Colon (tissue), 2 donors: ENCODE measurements around the gene TMEM131.

Source experiments
- FAIRE-seq: peaks from 2 replicates; lab custom pipeline; 2012; peaks lifted over from hg19 to GRCh38; lab: Jason Lieb, UNC
- donor health status: control.
- donor health status: control.

TMEM131 gene

GRCh38 chr2:97760480-97761049 is 235.2 kb downstream of the TMEM131 start:
- FAIRE-seq: no peak

DNA sequence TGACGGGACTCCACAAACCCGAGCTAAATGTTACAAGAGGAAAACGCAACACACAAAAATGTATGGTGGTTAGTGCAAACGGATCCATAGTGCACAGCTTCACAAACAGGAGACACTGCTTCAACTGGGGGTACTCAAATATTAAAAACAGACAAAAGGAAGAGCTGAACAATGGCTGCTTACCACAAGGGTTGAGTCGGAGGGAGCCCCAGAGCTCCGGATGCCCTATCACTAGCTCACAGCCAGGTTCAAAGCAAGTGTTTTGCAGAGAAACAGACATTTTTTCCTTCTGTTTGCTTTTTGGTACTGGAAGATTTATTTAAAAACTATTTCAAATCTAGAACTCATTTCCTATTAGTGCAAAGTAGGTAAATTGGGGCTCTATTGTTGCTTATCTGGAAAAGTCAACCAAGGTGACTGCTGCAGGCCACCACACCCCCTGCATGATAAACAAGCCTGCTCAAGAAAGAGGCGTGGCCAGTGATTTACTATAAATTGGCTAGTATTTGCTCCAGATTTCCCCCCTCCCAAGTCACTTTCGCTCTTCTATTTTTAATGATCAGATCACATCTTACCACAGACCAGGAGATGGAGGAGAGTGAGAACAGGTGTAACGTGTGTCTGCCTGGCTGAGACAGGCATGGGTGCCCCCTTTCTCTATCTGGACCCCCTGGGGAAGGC is 235.9 kb downstream of the TMEM131 start:
- FAIRE-seq: no peak

DNA sequence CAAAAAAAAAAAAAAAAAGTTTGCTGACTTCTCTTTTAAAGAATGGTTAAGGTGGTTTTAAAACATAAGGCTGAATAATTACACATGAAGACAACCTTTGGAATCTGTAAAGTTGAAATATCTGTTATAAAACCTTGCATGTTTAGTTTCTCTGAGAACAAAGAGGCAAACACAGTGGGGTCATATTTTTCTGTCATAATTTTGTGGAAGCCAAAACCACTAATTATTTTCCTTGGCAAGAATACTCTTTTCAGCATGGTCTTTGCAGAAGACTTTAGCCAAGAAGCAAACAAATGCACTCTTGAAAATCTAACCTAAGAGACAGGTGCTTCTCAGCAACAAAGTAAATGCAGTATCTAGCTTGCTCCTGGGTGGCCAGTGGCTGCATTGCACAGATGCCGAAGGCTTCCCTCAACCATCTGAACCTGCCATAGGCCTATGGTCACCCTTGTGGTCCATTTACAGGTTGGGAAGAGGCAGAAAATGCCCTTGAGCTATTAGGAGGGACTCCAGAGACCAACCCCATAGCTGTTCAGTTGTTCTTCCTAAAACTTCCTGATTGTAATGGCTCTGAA is 237.5 kb downstream of the TMEM131 start:
- FAIRE-seq: no peak

GRCh38 chr2:97757062-97757461 is 238.7 kb downstream of the TMEM131 start:
- no peak for FAIRE-seq

DNA sequence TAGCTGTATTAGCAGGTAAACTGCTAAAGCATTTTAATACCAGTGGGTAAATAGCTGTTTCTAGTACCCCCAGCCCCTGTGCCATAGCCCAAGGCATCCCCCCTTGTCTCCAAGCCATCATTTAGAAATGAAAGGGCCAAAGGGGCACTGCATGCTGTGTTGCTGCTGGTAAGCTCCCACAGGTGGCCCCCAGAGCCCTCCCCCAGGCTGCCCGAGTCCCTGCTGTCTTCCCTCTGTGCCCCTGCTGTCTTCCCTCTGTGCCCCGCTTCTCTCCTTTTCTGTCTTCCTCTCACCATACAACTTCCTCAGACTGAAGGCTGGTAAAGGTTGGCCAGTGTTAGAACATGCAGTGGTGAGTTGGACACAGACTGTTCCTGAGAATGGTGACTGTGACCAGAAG is 240.3 kb downstream of the TMEM131 start:
- no peak for FAIRE-seq

DNA sequence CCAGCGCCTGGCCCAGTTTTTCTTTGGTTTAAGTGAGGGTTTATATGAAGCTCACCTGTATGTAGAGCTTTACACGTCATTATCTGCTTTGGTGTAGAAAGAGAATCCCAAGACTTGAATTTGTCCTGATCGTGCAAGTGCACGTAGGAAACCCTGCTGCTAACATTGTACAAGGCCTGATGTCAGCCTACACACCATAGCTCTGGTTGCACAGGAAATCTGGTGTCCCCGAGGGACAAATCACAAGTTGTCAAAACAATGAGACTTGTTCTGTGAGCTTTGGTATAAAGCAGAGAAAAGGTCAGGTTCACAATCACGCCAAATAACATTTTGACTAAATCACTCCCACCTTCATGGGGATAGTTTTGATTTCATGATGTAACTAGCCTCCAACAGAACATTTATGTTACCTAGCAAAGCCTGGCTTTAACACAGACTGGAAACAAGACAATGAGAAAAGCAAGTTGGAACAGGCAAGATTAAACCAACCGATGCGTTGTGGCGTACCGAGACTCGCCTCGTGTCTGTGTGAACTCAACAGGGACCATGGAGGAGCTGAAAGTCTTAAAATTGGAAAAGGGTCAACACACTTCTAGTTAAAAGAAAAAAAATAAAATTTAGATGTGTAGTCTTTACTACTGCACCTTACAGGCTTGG is 240.9 kb downstream of the TMEM131 start:
- no peak for FAIRE-seq

- no peak for FAIRE-seq
Observed at GRCh38 chr2:97752342-97753334, 243.1 kb downstream of the TMEM131 start.

GRCh38 chr2:97751752-97752151 is 244.0 kb downstream of the TMEM131 start:
- FAIRE-seq: no peak

GRCh38 chr2:97750017-97750416 is 245.7 kb downstream of the TMEM131 start:
- no peak for FAIRE-seq

GRCh38 chr2:97749581-97749980 is 246.2 kb downstream of the TMEM131 start:
- FAIRE-seq: no peak

DNA sequence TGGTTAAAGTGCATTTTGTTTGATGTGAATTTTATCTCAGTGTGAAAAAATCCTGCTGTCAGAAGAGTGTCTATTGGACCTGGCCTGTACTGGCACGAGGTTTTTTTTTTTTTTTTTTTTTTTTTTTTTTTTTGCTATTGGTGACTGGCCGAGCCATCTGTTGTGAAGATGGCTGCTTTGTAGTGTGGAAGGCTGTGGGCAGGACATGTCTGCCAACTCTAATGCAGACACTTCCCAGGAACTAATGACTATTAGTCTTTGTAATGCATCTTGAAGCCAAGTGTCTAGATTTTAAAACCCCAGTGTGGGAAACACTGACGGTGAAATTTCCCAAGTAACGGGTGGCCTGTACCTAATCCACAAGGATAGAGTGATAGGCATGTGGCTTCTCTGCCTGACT is 248.0 kb downstream of the TMEM131 start:
- FAIRE-seq: no peak

DNA sequence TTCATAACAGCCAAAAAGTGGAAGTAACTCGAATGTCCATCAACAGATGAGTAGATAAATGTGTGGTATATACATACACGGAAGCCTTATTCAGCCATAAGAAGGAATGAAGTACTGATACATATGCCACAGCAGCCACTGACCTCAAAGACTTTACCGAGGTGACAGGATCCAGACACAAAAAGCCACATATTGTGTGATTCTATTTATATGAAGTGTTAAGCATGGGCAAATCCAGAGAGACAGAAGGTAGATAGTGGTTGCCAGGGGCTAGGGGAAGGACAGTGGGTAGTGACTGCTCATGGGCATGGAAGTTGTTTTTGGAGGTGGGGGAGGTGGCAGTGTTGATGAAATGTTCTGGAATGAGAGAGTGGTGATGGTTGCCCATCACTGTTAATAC is 248.5 kb downstream of the TMEM131 start:
- no peak for FAIRE-seq

- FAIRE-seq: no peak
Observed at GRCh38 chr2:97745474-97746174, 250.1 kb downstream of the TMEM131 start.

DNA sequence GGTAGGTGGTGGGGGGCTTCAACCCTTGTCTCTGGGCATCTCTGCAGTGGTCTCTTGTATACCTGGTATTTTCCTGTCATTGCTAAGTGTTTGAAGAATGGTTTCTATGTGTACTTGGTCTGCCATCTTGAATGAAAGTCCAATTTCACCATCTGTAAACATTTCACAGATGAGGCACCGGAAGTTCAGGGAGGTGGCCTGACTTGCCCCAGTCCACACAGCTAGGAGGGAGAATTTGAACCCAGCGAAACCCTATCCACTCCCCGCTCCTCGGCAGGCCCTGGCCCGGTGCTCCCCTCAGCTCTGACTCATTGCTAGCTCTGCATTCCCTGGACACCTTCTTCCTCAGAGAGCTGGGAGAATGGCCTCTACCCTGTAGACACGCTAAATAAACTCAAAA is 251.8 kb downstream of the TMEM131 start:
- FAIRE-seq: no peak

DNA sequence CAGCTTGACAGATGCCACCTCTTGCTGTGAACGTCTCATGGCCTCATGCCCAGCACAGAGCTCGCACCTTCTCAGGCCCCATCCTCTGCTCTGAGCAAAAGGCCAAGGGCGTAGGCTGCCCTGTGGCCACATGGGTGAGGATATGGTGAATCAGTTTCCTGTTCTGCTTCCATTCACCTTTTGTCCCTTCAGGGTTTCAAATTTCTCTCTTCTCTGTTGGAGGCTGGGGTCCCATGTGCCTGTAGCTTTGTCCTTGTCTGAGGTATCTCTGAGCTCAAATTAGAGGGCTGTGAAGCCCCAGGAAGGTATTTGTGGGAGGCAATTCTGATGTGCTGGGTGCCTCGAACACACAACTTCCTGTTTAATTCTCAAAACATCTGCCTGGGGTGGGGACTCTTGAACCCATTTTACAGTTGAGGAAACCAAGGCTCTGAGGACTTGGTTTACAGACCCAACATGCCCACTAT is 253.3 kb downstream of the TMEM131 start:
- FAIRE-seq: no peak

DNA sequence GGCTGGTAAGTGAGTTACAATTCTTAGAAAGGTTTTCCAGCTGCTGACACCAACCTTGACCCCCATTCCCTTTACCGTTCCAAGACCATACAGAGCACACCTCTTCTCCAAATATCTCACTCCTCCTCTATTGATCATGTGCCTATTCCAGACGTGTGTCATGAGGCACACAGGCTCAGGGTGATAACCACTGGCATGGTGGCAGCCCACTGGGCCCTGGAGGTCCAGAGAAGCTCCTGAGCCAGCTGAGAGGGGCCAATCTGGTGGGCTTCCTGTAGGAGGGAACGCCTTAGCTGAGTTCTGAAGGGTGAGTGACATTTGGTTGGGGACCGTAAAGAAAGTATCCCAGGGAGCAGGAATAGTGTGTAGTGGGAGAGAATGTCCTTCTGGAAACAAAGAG is 254.1 kb downstream of the TMEM131 start:
- FAIRE-seq: no peak

GRCh38 chr2:97741251-97741650 is 254.5 kb downstream of the TMEM131 start:
- no peak for FAIRE-seq

DNA sequence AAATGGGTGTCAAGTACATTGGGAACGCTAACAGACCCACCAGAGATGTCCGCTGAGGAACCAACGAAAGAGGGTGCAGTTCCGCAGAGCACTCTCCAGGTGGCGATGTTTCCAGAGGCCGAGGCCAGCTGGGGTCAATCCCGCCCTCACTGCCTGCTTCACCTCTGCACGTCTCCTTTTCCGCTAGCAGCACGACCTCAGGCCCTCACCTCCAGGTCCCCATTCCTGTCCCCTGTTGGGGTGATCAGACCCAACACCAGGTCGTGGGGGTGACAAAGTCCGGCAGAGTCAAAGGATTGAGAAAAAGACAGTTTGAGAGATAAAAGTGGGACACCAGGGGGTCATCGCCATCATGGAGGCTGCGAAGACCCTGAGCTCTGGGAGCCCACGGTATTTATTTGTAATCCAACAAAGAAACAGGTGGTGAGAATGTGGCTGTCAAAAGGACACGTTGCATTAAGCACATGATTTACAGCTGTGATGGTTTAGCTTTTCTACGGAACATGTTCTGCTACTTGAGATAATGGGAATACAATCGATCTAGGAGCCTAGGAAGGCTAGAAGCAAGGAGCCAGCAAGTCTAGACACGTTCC is 255.1 kb downstream of the TMEM131 start:
- no peak for FAIRE-seq

GRCh38 chr2:97739893-97740245 is 255.9 kb downstream of the TMEM131 start:
- no peak for FAIRE-seq

- FAIRE-seq: no peak
Observed at GRCh38 chr2:97739020-97739892, 256.5 kb downstream of the TMEM131 start.
